C4-2B (cell line): Measurements from ENCODE around the gene CKS2.

Experiments
- CTCF ChIP-seq: fragments of 450-650 bp; conservative IDR thresholded peaks from 2 replicates; pipeline ENCODE4 v1.5.1; 2017; ENCODE audit warnings: mild to moderate bottlenecking
- ZFX ChIP-seq: fragments of 450-650 bp; IDR thresholded peaks from 2 replicates; pipeline ENCODE4 v1.6.1; 2017

GRCh38 chr9:89358376-89358916 lies 47.5 kb downstream of the CKS2 start:
- TF ChIP-seq CTCF (no peak), ZFX (no peak)
